Stimulated activated CD4-positive, alpha-beta T cell treated with anti-CD3 and anti-CD28 coated beads, Interleukin-12 subunit alpha, Interleukin-12 subunit beta, amount 100 ng/mL, for 24 hours (primary cell): ENCODE data around the gene FAM241A.
A peak's percentile ranks its signal among the peaks of the same experiment; 100 is the strongest.
"Not testable (repeated sequence)": the region's sequence is repeated elsewhere in the genome, so short reads cannot be mapped to it uniquely, and the experiment has no call there.

ENCODE experiments used
- DNase-seq, 2 experiments: peaks; one replicate each; pipeline ENCODE4 v3.0.0-alpha.2; 2020; ENCODE audit warnings: low read depth in 2 of 2

The FAM241A gene

GRCh38 chr4:112145326-112145789 is at the start of gene FAM241A:
FAM241A (plus strand) TSS chr4:112145454; CDS start chr4:112145581, 127 bp downstream.
- peak; percentile 85 for DNase-seq

- DNase-seq, result no peak
These were observed 46.3 kb upstream of the FAM241A start for GRCh38 chr4:112098841-112099530.

- DNase-seq, result no peak
These were observed 45.5 kb upstream of the FAM241A start for GRCh38 chr4:112099701-112100297.

- no peak for DNase-seq
These were observed 42.3 kb upstream of the FAM241A start for GRCh38 chr4:112102875-112103370.

GRCh38 chr4:112105201-112105969 is 39.9 kb upstream of the FAM241A start:
- DNase-seq, result no peak

- DNase-seq, result no peak
These were observed 35.7 kb upstream of the FAM241A start for GRCh38 chr4:112109360-112110058.

GRCh38 chr4:112110059-112110425 is 35.2 kb upstream of the FAM241A start:
- no peak for DNase-seq

GRCh38 chr4:112111306-112111705 is 33.9 kb upstream of the FAM241A start:
- no peak for DNase-seq

GRCh38 chr4:112112095-112112494 is 33.2 kb upstream of the FAM241A start:
- DNase-seq, result not testable (repeated sequence)

GRCh38 chr4:112112590-112113170 is 32.6 kb upstream of the FAM241A start:
- no peak for DNase-seq

GRCh38 chr4:112113864-112114263 is 31.4 kb upstream of the FAM241A start:
- no peak for DNase-seq

- DNase-seq, result no peak
These were observed 30.8 kb upstream of the FAM241A start for GRCh38 chr4:112114452-112114851.

GRCh38 chr4:112118742-112119352 is 26.4 kb upstream of the FAM241A start:
- no peak for DNase-seq

GRCh38 chr4:112119353-112119783 is 25.9 kb upstream of the FAM241A start:
- DNase-seq, result peak in 1 of 2 experiments; percentile 4

GRCh38 chr4:112120021-112120420 is 25.2 kb upstream of the FAM241A start:
- no peak for DNase-seq

GRCh38 chr4:112125416-112125815 is 19.8 kb upstream of the FAM241A start:
- no peak for DNase-seq

GRCh38 chr4:112127048-112127637 is 18.1 kb upstream of the FAM241A start:
- DNase-seq, result no peak

- DNase-seq, result no peak
These were observed 17.5 kb upstream of the FAM241A start for GRCh38 chr4:112127803-112128202.

GRCh38 chr4:112128452-112128851 is 16.8 kb upstream of the FAM241A start:
- no peak for DNase-seq

GRCh38 chr4:112130906-112131305 is 14.3 kb upstream of the FAM241A start:
- DNase-seq, result no peak

- no peak for DNase-seq
These were observed 8.7 kb upstream of the FAM241A start for GRCh38 chr4:112136551-112136950.
